ENCODE results near the gene GLG1. TPM values are rescaled to one million over a fixed set of nuclear protein-coding genes. Genes with fewer than 3 reads are reported as not detected.

Gene GLG1
- total RNA-seq, 1 experiment from 2014 or later = 237 TPM

GRCh38 chr16:74561626-74562025, 45.3 kb downstream of the GLG1 start:
- H2AFZ ChIP-seq (ENCODE audit: low read depth, low read length, poor library complexity, severe bottlenecking) = no peak overlapping the region
- RAD21 ChIA-PET (ENCODE audit: low non-redundant PET in 1 of 2, low total read pairs in 2 of 2, uncharacterized antibody in 2 of 2, unreplicated experiment in 2 of 2) = no interaction called here
- CTCF ChIA-PET = no interaction called here
- no peaks in the 10 kb centered on the region for H3K27me3 ChIP-seq (ENCODE audit: insufficient read depth, low read length)
- H3K4me1 ChIP-seq (ENCODE audit: control insufficient read depth in 1 of 2, insufficient read depth in 2 of 2, low read length in 2 of 2) = peaks cover 84 to 91% of the 10 kb centered on the region in 2 experiments
- H4K20me1 ChIP-seq (ENCODE audit: insufficient read depth) = no peaks in the 10 kb centered on the region; the same call in 1 of the 2 replicates
- H3K79me2 ChIP-seq (ENCODE audit: insufficient read depth, low read length) = peaks cover 100% of the 10 kb centered on the region
- H3K9me2 ChIP-seq (ENCODE audit: insufficient read depth) = no peaks in the 10 kb centered on the region
- no peak for TF ChIP-seq ZNF274 (IDR thresholded peaks at IDR 0.05; ENCODE audit: low read depth, low read length)
- BruUV-seq (replicated peaks) = no TSS peak
- DNase-seq (ENCODE audit: low read depth, low spot score) (no peak), ATAC-seq (no peak)
- H3K4me3 ChIP-seq (replicated peaks in 1 of 2; ENCODE audit: low read depth in 1 of 2, low read length in 2 of 2) = no peak overlapping the region
- intact Hi-C loops (cut with micrococcal nuclease) = loop anchor here (5.0 kb wide), 1 partner anchor 41 kb away; no protein-coding TSS in a partner anchor
- H3K4me2 ChIP-seq (ENCODE audit: low read length) = peak overlapping the region; percentile 27
- no peak overlapping the region for H3K9ac ChIP-seq (ENCODE audit: low read length)
- POLR2A ChIA-PET = interaction anchor here (1.4 to 1.7 kb wide), 2 partner anchors 16 to 44 kb away, joined by 4 to 7 read pairs; no protein-coding TSS in a partner anchor
- H3K9me3 ChIP-seq (ENCODE audit: control insufficient read depth in 1 of 2, insufficient read depth in 1 of 2, low read depth in 1 of 2, low read length in 2 of 2) = no peaks in the 10 kb centered on the region
- no peak overlapping the region for H3K27ac ChIP-seq (ENCODE audit: low read depth, low read length)
- H3K36me3 ChIP-seq (ENCODE audit: control insufficient read depth in 1 of 2, insufficient read depth in 2 of 2, low read length in 2 of 2) = 0 out of 4 replicates have a peak, but pooled peaks cover 0 to 2% of the 10 kb centered on the region in 2 experiments

- POLR2A ChIA-PET = interaction anchor here (0.7 to 1.7 kb wide), 3 partner anchors 17 to 67 kb away, joined by 4 to 7 read pairs (median 4); no protein-coding TSS in a partner anchor
- no peak for TF ChIP-seq CBX3 (IDR thresholded peaks at IDR 0.05; ENCODE audit: low read depth)
- TF ChIP-seq TCF7L2 (IDR thresholded peaks at IDR 0.05; ENCODE audit: borderline replicate concordance, extremely low read depth, insufficient read depth, insufficient read length) = no peak
- TF ChIP-seq EGR1 (IDR thresholded peaks at IDR 0.05; ENCODE audit: low read depth) = no peak
- no peak for TF ChIP-seq CEBPB (IDR thresholded peaks at IDR 0.05; ENCODE audit: low read depth)
- TF ChIP-seq, protein P1, sequence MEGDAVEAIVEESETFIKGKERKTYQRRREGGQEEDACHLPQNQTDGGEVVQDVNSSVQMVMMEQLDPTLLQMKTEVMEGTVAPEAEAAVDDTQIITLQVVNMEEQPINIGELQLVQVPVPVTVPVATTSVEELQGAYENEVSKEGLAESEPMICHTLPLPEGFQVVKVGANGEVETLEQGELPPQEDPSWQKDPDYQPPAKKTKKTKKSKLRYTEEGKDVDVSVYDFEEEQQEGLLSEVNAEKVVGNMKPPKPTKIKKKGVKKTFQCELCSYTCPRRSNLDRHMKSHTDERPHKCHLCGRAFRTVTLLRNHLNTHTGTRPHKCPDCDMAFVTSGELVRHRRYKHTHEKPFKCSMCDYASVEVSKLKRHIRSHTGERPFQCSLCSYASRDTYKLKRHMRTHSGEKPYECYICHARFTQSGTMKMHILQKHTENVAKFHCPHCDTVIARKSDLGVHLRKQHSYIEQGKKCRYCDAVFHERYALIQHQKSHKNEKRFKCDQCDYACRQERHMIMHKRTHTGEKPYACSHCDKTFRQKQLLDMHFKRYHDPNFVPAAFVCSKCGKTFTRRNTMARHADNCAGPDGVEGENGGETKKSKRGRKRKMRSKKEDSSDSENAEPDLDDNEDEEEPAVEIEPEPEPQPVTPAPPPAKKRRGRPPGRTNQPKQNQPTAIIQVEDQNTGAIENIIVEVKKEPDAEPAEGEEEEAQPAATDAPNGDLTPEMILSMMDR (IDR thresholded peaks at IDR 0.05 in 2 of 3, conservative IDR thresholded peaks at IDR 0.05 in 1 of 3; ENCODE audit: borderline replicate concordance in 1 of 3, insufficient read depth in 1 of 3, low read depth in 2 of 3, low read length in 2 of 3) = no peak
- TF ChIP-seq SIN3A (IDR thresholded peaks at IDR 0.05; ENCODE audit: low read depth) = no peak
- TF ChIP-seq ZBTB33 (IDR thresholded peaks at IDR 0.05; ENCODE audit: extremely low read depth, insufficient replicate concordance, low read length) = no peak
- TF ChIP-seq ZNF274 (IDR thresholded peaks at IDR 0.05; ENCODE audit: low read depth, low read length) = no peak
- TF ChIP-seq ELF1 (IDR thresholded peaks at IDR 0.05; ENCODE audit: borderline replicate concordance, low read depth) = no peak
- no peak for TF ChIP-seq EZH2 (IDR thresholded peaks at IDR 0.05)
- TF ChIP-seq REST (IDR thresholded peaks at IDR 0.05; ENCODE audit: low read depth) = no peak
- TF ChIP-seq POLR2A (IDR thresholded peaks at IDR 0.05; ENCODE audit: borderline replicate concordance, extremely low read depth, insufficient read depth, insufficient read length) = no peak
These were observed 46.0 kb downstream of the GLG1 start for GRCh38 chr16:74560912-74561311.

More at GRCh38 chr16:74560912-74561311, 46.0 kb downstream of the GLG1 start:
- no peak overlapping the region for H3K4me2 ChIP-seq (ENCODE audit: low read length)
- DNase-seq (ENCODE audit: low read depth, low spot score) (no peak), ATAC-seq (no peak)
- no TSS peak for BruUV-seq (replicated peaks)
- no peak overlapping the region for H3K9ac ChIP-seq (ENCODE audit: low read length)
- H3K9me2 ChIP-seq (ENCODE audit: insufficient read depth) = no peaks in the 10 kb centered on the region
- H3K27me3 ChIP-seq (ENCODE audit: insufficient read depth, low read length) = no peaks in the 10 kb centered on the region
- H3K27ac ChIP-seq (ENCODE audit: low read depth, low read length) = no peak overlapping the region
- intact Hi-C loops (cut with micrococcal nuclease) = loop anchor here (5.0 kb wide), 1 partner anchor 41 kb away; no protein-coding TSS in a partner anchor
- 0 out of 4 replicates have a peak, but pooled peaks cover 0 to 2% of the 10 kb centered on the region in 2 experiments for H3K36me3 ChIP-seq (ENCODE audit: control insufficient read depth in 1 of 2, insufficient read depth in 2 of 2, low read length in 2 of 2)
- H3K4me3 ChIP-seq (replicated peaks in 1 of 2; ENCODE audit: low read depth in 1 of 2, low read length in 2 of 2) = no peak overlapping the region
- H3K79me2 ChIP-seq (ENCODE audit: insufficient read depth, low read length) = peaks cover 100% of the 10 kb centered on the region
- no peaks in the 10 kb centered on the region; the same call in 1 of the 2 replicates for H4K20me1 ChIP-seq (ENCODE audit: insufficient read depth)
- H3K4me1 ChIP-seq (ENCODE audit: control insufficient read depth in 1 of 2, insufficient read depth in 2 of 2, low read length in 2 of 2) = peaks cover 83 to 96% of the 10 kb centered on the region in 2 experiments
- no peak overlapping the region for H2AFZ ChIP-seq (ENCODE audit: low read depth, low read length, poor library complexity, severe bottlenecking)
- ChIA-PET CTCF (no interaction called here), RAD21 (ENCODE audit: low non-redundant PET in 1 of 2, low total read pairs in 2 of 2, uncharacterized antibody in 2 of 2, unreplicated experiment in 2 of 2) (no interaction called here)
- no peaks in the 10 kb centered on the region for H3K9me3 ChIP-seq (ENCODE audit: control insufficient read depth in 1 of 2, insufficient read depth in 1 of 2, low read depth in 1 of 2, low read length in 2 of 2)
